Gastrocnemius medialis (tissue), 4 donors: Measurements from ENCODE around the gene SMARCD1.

Source experiments
- CTCF ChIP-seq, 5 experiments: fragments of 450-650 bp in 3 of 5; fragments of 200-600 bp in 2 of 5; sonication (generic) in 2 of 5; IDR thresholded peaks in 4 of 5; conservative IDR thresholded peaks in 1 of 5; 1 replicate in 4 of 5; 2 replicates in 1 of 5; pipeline ENCODE4 v1.5.1; 2016 to 2019; ENCODE audit warnings: antibody characterized with exemption in 5 of 5, mild to moderate bottlenecking in 3 of 5, moderate library complexity in 3 of 5
- POLR2A ChIP-seq, 2 donors: fragments of 450-650 bp; IDR thresholded peaks; one replicate each; pipeline ENCODE4 v1.6.1; 2017; ENCODE audit warnings: antibody characterized with exemption in 2 of 2, mild to moderate bottlenecking in 2 of 2, moderate library complexity in 2 of 2

DNA sequence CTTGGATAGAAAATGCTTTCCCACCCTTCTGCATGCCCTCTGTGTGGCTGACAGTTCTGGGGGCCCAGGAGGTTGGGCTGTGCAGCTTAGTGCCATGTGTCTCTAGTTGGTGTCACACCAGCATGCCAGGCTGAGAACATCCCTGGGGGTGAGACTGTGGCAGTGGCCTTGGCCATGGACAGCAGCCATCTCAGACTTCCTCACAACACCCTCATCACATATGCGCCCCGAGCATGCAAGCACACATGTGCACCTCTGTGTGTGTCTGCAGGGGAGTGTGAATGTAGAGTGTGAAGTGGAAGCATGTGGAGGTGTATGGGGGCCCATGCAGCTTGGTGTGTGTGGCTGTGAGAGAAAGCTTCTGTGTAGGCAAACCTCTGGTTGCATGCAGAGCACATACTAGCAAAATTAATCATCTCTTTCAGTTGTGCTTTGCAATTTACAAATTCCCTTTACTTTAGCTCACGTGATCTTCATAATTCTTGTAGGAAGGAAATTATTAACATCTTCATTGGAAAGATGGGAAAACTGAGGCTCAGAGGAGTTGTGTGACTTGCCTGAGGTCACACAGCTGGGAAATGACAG is 19.3 kb upstream of the SMARCD1 start:
- TF ChIP-seq POLR2A (IDR thresholded peaks at IDR 0.05): no peak
- no peak for TF ChIP-seq CTCF (IDR thresholded peaks at IDR 0.05 in 4 of 5, conservative IDR thresholded peaks at IDR 0.05 in 1 of 5)
